Hippocampal formation (tissue), 2 donors: Measurements from ENCODE around the gene DIS3L2.
"Not testable (repeated sequence)": the region's sequence is repeated elsewhere in the genome, so short reads cannot be mapped to it uniquely, and the experiment has no call there.

Experiments used
- DNase-seq, 2 donors: peaks; one replicate each; lab custom pipeline; 2025; lab: John Stamatoyannopoulos, UW

Gene DIS3L2

GRCh38 chr2:232334885-232335205, 373.3 kb downstream of the DIS3L2 start:
- not testable (repeated sequence) for DNase-seq

- DNase-seq: not testable (repeated sequence)
These were observed 373.8 kb downstream of the DIS3L2 start for GRCh38 chr2:232335206-232335858.

- DNase-seq: no peak
These were observed 374.3 kb downstream of the DIS3L2 start for GRCh38 chr2:232335859-232336215.

GRCh38 chr2:232336241-232336736, 374.8 kb downstream of the DIS3L2 start:
- DNase-seq: no peak

- no peak for DNase-seq
These were observed 375.6 kb downstream of the DIS3L2 start for GRCh38 chr2:232336981-232337720.

GRCh38 chr2:232338094-232338758, 376.7 kb downstream of the DIS3L2 start:
- DNase-seq: not testable (repeated sequence)

- DNase-seq: no peak
These were observed 377.2 kb downstream of the DIS3L2 start for GRCh38 chr2:232338759-232339106.

GRCh38 chr2:232339121-232340081, 377.9 kb downstream of the DIS3L2 start:
- DNase-seq: no peak

- DNase-seq: no peak
These were observed 378.8 kb downstream of the DIS3L2 start for GRCh38 chr2:232340171-232340935.

- no peak for DNase-seq
These were observed 379.7 kb downstream of the DIS3L2 start for GRCh38 chr2:232341061-232341738.

GRCh38 chr2:232341739-232342126, 380.2 kb downstream of the DIS3L2 start:
- DNase-seq: no peak

- no peak for DNase-seq
These were observed 381.4 kb downstream of the DIS3L2 start for GRCh38 chr2:232342635-232343565.

- no peak for DNase-seq
These were observed 382.3 kb downstream of the DIS3L2 start for GRCh38 chr2:232343821-232344220.

GRCh38 chr2:232345251-232345650, 383.7 kb downstream of the DIS3L2 start:
- no peak for DNase-seq

- no peak for DNase-seq
These were observed 385.9 kb downstream of the DIS3L2 start for GRCh38 chr2:232347369-232347768.

- DNase-seq: no peak
These were observed 387.4 kb downstream of the DIS3L2 start for GRCh38 chr2:232348936-232349335.

GRCh38 chr2:232349546-232349945, 388.0 kb downstream of the DIS3L2 start:
- DNase-seq: no peak

- DNase-seq: no peak
These were observed 388.6 kb downstream of the DIS3L2 start for GRCh38 chr2:232349946-232350635.
